Fibroblast of mammary gland (primary cell): Measurements from ENCODE around the gene CD3D.

Experiments
- DNase-seq: peaks from one replicate; pipeline ENCODE4 v3.0.0-alpha.2; 2010; ENCODE audit warnings: low read depth
- H3K4me3 ChIP-seq: 2 replicates; pipeline ENCODE4 v1.5.1; 2011; ENCODE audit warnings: low read depth, mild to moderate bottlenecking, low read length, moderate library complexity; ENCODE audit not compliant: control insufficient read depth
- CTCF ChIP-seq: conservative IDR thresholded peaks from 2 replicates; pipeline ENCODE4 v1.5.1; 2011; ENCODE audit warnings: low read depth, low read length, inconsistent platforms; ENCODE audit not compliant: control insufficient read depth, insufficient read depth

The CD3D gene

GRCh38 chr11:118342503-118343161, at the start of gene CD3D:
Gene CD3D (minus strand): TSS chr11:118342705. CDS start chr11:118342607, 98 bp downstream.
- no peak for DNase-seq

GRCh38 chr11:118383657-118384056, 41.2 kb upstream of the CD3D start:
- H3K4me3 ChIP-seq = no peak overlapping the region
- DNase-seq = no peak
- no peak for TF ChIP-seq CTCF

More at GRCh38 chr11:118342503-118343161, at the start of gene CD3D:
- no peak for TF ChIP-seq CTCF
- H3K4me3 ChIP-seq = no peak within 1 kb of the TSS

GRCh38 chr11:118382954-118383353, 40.4 kb upstream of the CD3D start:
- TF ChIP-seq CTCF = no peak
- H3K4me3 ChIP-seq = no peak overlapping the region
- DNase-seq = no peak

GRCh38 chr11:118380571-118380970, 38.1 kb upstream of the CD3D start:
- DNase-seq = no peak
- no peak overlapping the region for H3K4me3 ChIP-seq
- no peak for TF ChIP-seq CTCF

GRCh38 chr11:118379497-118379896, 37.0 kb upstream of the CD3D start:
- no peak for DNase-seq
- no peak for TF ChIP-seq CTCF

GRCh38 chr11:118375978-118376377, 33.5 kb upstream of the CD3D start:
- no peak overlapping the region for H3K4me3 ChIP-seq
- TF ChIP-seq CTCF = no peak
- DNase-seq = no peak

More at GRCh38 chr11:118379497-118379896, 37.0 kb upstream of the CD3D start:
- no peak overlapping the region for H3K4me3 ChIP-seq
